ENCODE data around the gene ERVH48-1.
"Not testable (repeated sequence)": the region's sequence is repeated elsewhere in the genome, so short reads cannot be mapped to it uniquely, and the experiment has no call there.

The ERVH48-1 gene

GRCh38 chr21:42939582-42940413 lies 14.4 kb upstream of the ERVH48-1 start:
- peak; percentile 92 for DNase-seq (ENCODE audit: low spot score)

- not testable (repeated sequence) for DNase-seq (ENCODE audit: low spot score)
Measured at GRCh38 chr21:42938606-42938995, 13.2 kb upstream of the ERVH48-1 start.

- no peak for DNase-seq (ENCODE audit: low spot score)
Measured at GRCh38 chr21:42937960-42938605, 12.7 kb upstream of the ERVH48-1 start.

- not testable (repeated sequence) for DNase-seq (ENCODE audit: low spot score)
Measured at GRCh38 chr21:42937034-42937940, 11.9 kb upstream of the ERVH48-1 start.

GRCh38 chr21:42936360-42936759 lies 10.9 kb upstream of the ERVH48-1 start:
- DNase-seq (ENCODE audit: low spot score) = not testable (repeated sequence)

GRCh38 chr21:42933973-42934372 lies 8.5 kb upstream of the ERVH48-1 start:
- not testable (repeated sequence) for DNase-seq (ENCODE audit: low spot score)

GRCh38 chr21:42933137-42933970 lies 7.9 kb upstream of the ERVH48-1 start:
- DNase-seq (ENCODE audit: low spot score) = not testable (repeated sequence)

- DNase-seq (ENCODE audit: low spot score) = not testable (repeated sequence)
Measured at GRCh38 chr21:42932378-42933136, 7.1 kb upstream of the ERVH48-1 start.

- no peak for DNase-seq (ENCODE audit: low spot score)
Measured at GRCh38 chr21:42931560-42932235, 6.3 kb upstream of the ERVH48-1 start.

- no peak for DNase-seq (ENCODE audit: low spot score)
Measured at GRCh38 chr21:42929969-42930368, 4.5 kb upstream of the ERVH48-1 start.

GRCh38 chr21:42927474-42928200 lies 2.2 kb upstream of the ERVH48-1 start:
- DNase-seq (ENCODE audit: low spot score) = not testable (repeated sequence)

- DNase-seq (ENCODE audit: low spot score) = no peak
Measured at GRCh38 chr21:42924433-42924751, 1.0 kb downstream of the ERVH48-1 start.

- DNase-seq (ENCODE audit: low spot score) = peak; percentile 76
Measured at GRCh38 chr21:42923553-42924432, 1.6 kb downstream of the ERVH48-1 start.

GRCh38 chr21:42922918-42923317 lies 2.5 kb downstream of the ERVH48-1 start:
- DNase-seq (ENCODE audit: low spot score) = no peak

- DNase-seq (ENCODE audit: low spot score) = no peak
Measured at GRCh38 chr21:42921927-42922326, 3.5 kb downstream of the ERVH48-1 start.

- no peak for DNase-seq (ENCODE audit: low spot score)
Measured at GRCh38 chr21:42918291-42918690, 7.1 kb downstream of the ERVH48-1 start.

GRCh38 chr21:42913476-42913875 lies 12.0 kb downstream of the ERVH48-1 start:
- DNase-seq (ENCODE audit: low spot score) = no peak

- DNase-seq (ENCODE audit: low spot score) = not testable (repeated sequence)
Measured at GRCh38 chr21:42911920-42912319, 13.5 kb downstream of the ERVH48-1 start.
